ENCODE data around the gene PTCH2. TPM values are rescaled to one million over a fixed set of nuclear protein-coding genes. Genes with fewer than 3 reads are reported as not detected.
A peak's percentile ranks its signal among the peaks of the same experiment; 100 is the strongest.

PTCH2 gene
- total RNA-seq, 1 donor from 2014 or later: 1.4 TPM

DNA sequence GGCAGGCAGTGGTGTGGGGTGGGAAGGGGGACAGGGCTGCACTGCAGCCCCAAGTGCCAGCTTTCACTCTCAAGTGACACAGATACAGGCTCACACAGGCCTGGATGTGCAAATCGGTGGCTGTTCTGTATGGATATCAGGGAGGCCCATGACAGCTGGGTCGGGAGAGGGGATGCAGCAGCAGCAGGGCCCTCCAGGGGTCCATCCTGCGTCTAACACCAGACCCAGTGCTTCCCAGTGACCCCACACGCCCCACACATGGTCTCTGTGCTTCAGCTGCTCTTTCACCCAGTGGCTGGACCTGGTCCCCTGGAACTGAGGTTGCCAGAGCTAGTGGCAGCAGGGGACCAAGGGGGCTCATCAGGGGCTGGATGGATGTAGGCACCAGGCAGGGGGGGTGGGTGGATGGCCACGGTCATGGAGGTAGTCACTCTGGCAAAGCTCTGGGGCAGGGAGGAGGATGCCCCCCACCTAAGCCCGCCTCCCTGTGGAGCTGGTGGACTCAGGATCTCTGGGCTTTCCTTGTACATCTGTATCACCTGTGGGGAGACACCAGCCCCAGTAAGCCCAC lies 20.8 kb downstream of the PTCH2 start:
- DNase-seq (ENCODE audit: extremely low spot score, unreplicated experiment): no peak
- Mint-ChIP-seq H3K27ac (ENCODE audit: unreplicated experiment) (no peak overlapping the region), H3K4me3 (ENCODE audit: unreplicated experiment) (no peak overlapping the region), H3K27me3 (ENCODE audit: unreplicated experiment) (no peaks in the 10 kb centered on the region), H3K4me1 (ENCODE audit: unreplicated experiment) (peaks cover 28% of the 10 kb centered on the region), H3K9me3 (ENCODE audit: unreplicated experiment) (no peaks in the 10 kb centered on the region), H3K36me3 (ENCODE audit: unreplicated experiment) (peaks cover 2% of the 10 kb centered on the region)
- TF ChIP-seq CTCF (IDR thresholded peaks at IDR 0.05): no peak

DNA sequence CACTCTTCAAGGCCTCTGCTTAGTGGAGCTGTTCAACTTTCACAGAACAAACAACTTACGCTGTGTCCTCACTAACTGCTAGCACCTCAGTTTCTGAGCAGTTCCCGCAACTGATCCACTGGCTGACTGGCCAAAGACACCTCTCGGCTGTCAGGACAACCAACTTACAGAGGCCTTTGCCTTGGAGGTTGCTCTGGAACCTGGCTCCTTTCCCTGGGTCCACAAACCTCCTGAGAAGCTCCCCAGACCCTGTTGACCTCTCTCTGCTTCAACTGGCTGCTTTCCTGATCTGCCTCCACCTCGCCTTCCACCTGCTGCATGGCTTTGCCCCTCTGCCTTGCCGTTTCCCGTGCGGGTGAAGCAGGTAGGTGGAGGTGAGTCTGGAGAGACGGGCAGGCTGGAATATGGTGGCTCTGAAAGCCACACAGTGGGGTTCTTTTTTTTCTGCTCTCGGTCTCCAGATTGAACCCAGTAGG lies 21.8 kb downstream of the PTCH2 start:
- H3K9me3 Mint-ChIP-seq (ENCODE audit: unreplicated experiment): no peaks in the 10 kb centered on the region
- no peaks in the 10 kb centered on the region for H3K27me3 Mint-ChIP-seq (ENCODE audit: unreplicated experiment)
- H3K27ac Mint-ChIP-seq (ENCODE audit: unreplicated experiment): peak overlapping the region; percentile 94

DNA sequence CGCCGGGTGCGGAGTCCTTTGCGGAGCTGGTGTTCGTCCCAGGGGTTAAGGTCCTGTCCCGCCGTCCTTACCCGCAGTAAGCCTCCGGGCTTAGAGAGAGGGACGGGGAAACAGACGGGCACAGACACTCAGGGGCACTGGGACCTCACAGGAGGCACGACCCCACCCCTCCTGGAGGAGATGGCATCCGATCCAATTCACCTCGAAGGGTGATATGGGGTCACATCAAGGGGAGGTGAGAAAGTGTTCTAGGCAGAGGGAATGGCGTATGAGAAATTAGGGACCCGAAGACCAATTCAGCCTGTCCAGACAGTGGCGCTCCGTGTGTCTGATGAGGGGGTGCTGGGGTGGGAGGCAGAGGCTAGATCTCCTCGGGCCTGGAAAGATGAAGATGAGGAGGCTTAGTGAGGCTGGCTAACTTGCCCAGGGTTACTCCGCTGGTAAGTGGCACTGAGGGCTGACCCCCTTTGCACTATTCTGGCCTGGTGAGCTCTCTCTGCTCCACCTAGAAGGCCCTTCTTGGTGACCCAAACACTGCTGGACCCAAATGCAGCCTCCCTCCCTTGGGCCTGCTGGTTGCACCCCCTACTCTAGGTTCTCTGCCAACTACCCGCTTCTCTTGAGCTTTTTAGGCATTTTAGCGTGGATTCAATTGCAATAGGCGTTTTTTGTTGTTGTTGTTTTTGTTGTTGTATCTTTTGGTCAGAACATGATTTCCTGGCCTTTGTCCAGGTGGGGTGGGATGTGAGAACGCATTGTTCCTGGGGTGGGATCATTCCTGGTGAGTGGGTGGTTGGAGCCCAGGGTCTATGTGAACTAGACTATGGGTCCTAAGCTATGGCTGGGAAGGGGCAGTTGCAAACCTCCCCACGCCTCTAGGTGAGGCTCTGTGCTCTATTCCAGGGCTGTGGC lies 22.5 kb downstream of the PTCH2 start:
- H3K36me3 Mint-ChIP-seq (ENCODE audit: unreplicated experiment): peaks cover 5% of the 10 kb centered on the region

More for the DNA sequence above, 21.8 kb downstream of the PTCH2 start:
- H3K36me3 Mint-ChIP-seq (ENCODE audit: unreplicated experiment): peaks cover 2% of the 10 kb centered on the region
- DNase-seq (ENCODE audit: extremely low spot score, unreplicated experiment): no peak
- no peak overlapping the region for H3K4me3 Mint-ChIP-seq (ENCODE audit: unreplicated experiment)
- peaks cover 30% of the 10 kb centered on the region for H3K4me1 Mint-ChIP-seq (ENCODE audit: unreplicated experiment)
- no peak for TF ChIP-seq CTCF (IDR thresholded peaks at IDR 0.05)

DNA sequence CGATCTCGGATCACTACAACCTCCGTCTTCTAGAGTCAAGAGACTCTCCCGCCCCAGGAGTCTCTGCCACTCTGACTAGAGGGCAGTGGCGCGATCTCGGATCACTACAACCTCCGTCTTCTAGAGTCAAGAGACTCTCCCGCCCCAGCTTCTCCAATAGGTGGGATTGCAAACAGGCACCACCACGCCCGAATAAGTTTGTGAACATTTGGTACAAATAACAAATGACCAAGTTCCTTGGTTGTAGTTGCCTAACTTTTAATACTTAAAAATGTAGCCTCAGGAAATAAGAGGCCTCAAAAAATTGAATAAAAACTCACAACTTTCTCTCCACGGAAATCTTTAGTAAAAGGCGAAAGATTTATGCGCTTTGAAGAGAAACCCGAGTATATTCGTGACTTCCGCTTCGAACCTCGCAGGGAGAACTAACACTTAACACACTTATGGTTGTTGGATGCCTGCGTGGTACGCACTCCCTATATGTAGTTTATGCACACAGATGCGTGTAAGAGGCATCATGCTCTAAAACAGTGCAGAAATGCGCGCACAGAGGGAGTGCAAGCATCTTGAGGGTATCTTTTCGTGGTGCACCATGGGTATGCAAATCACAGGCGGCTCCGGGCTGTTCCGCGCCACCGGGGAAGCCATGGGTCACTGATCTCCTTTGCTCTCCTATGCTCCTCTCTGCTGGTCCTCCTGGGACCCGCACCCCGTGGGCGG lies 23.3 kb downstream of the PTCH2 start:
- DNase-seq (ENCODE audit: extremely low spot score, unreplicated experiment): no peak
- Mint-ChIP-seq H3K27ac (ENCODE audit: unreplicated experiment) (peak overlapping the region; percentile 94), H3K36me3 (ENCODE audit: unreplicated experiment) (peaks cover 13% of the 10 kb centered on the region), H3K4me1 (ENCODE audit: unreplicated experiment) (peaks cover 36% of the 10 kb centered on the region), H3K4me3 (ENCODE audit: unreplicated experiment) (peak overlapping the region; percentile 62), H3K9me3 (ENCODE audit: unreplicated experiment) (no peaks in the 10 kb centered on the region), H3K27me3 (ENCODE audit: unreplicated experiment) (no peaks in the 10 kb centered on the region)
- no peak for TF ChIP-seq CTCF (IDR thresholded peaks at IDR 0.05)

More for the DNA sequence above, 22.5 kb downstream of the PTCH2 start:
- TF ChIP-seq CTCF (IDR thresholded peaks at IDR 0.05): no peak
- Mint-ChIP-seq H3K4me1 (ENCODE audit: unreplicated experiment) (peaks cover 30% of the 10 kb centered on the region), H3K27me3 (ENCODE audit: unreplicated experiment) (no peaks in the 10 kb centered on the region), H3K4me3 (ENCODE audit: unreplicated experiment) (peak overlapping the region; percentile 62), H3K9me3 (ENCODE audit: unreplicated experiment) (no peaks in the 10 kb centered on the region), H3K27ac (ENCODE audit: unreplicated experiment) (peak overlapping the region; percentile 94)
- no peak for DNase-seq (ENCODE audit: extremely low spot score, unreplicated experiment)
